Esophagus muscularis mucosa (tissue), 4 donors: ENCODE data around the gene RNF222. TPM values are rescaled to one million over a fixed set of nuclear protein-coding genes. Genes with fewer than 3 reads are reported as not detected.

ENCODE experiments used
- DNase-seq: peaks from one replicate; pipeline ENCODE4 v3.0.0-alpha.2; 2017; ENCODE audit errors: extremely low spot score
- H3K27ac ChIP-seq, 4 donors: fragments of 200-600 bp; sonication (generic); replicated peaks in 1 of 4; 1 replicate in 3 of 4; 2 replicates in 1 of 4; pipeline ENCODE4 v1.5.1; 2016 to 2019; ENCODE audit warnings: mild to moderate bottlenecking in 1 of 4
- H3K27me3 ChIP-seq, 4 donors: fragments of 200-600 bp; sonication (generic); one replicate each; pipeline versions ENCODE4 v1.5.1 to v1.6.0; 2016 to 2019
- H3K36me3 ChIP-seq, 4 donors: fragments of 200-600 bp; sonication (generic); one replicate each; pipeline ENCODE4 v1.5.1; 2016 to 2019
- H3K4me1 ChIP-seq, 4 donors: fragments of 200-600 bp; sonication (generic); one replicate each; pipeline ENCODE4 v1.5.1; 2016 to 2019
- H3K4me3 ChIP-seq, 4 donors: fragments of 200-600 bp; sonication (generic); 1 replicate in 2 of 4; 2 replicates in 2 of 4; pipeline ENCODE4 v1.5.1; 2016 to 2019; ENCODE audit warnings: mild to moderate bottlenecking in 4 of 4, moderate library complexity in 1 of 4
- H3K9me3 ChIP-seq, 4 donors: fragments of 200-600 bp; sonication (generic); 1 replicate in 3 of 4; 2 replicates in 1 of 4; pipeline ENCODE4 v1.5.1; 2016 to 2019
- EP300 ChIP-seq: sonication (generic); formaldehyde crosslinking; IDR thresholded peaks from one replicate; pipeline ENCODE4 v1.6.1; 2017; ENCODE audit warnings: antibody characterized with exemption
- POLR2A ChIP-seq: fragments of 450-650 bp; IDR thresholded peaks from one replicate; pipeline ENCODE4 v1.6.1; 2017; ENCODE audit warnings: antibody characterized with exemption, moderate library complexity, mild to moderate bottlenecking, low read depth
- POLR2AphosphoS5 ChIP-seq, 2 donors: sonication (generic); formaldehyde crosslinking; IDR thresholded peaks; one replicate each; pipeline ENCODE4 v1.6.1; 2017; ENCODE audit warnings: antibody characterized with exemption in 2 of 2
- WGBS: methylation state at CpG from one replicate; pipeline ENCODE4 v1.1.5; 2018; 5-methylcytosine and 5-hydroxymethylcytosine counted together
- intact Hi-C: fragments of 100-400 bp; cut with DNase I; formaldehyde crosslinking; loops from one replicate; pipeline ENCODE4 v1.15.1; 2023
- total RNA-seq, 4 donors: library from RNA; depleted of rRNA; stranded (reverse); fragments of >200 nt; gene quantifications; one replicate each; pipeline versions ENCODE4 v1.1.0 to v1.2.1, GENCODE V29; 2016
- TF ChIP-seq, protein P1 (sequence below), 3 experiments: fragments of 200-600 bp in 2 of 3; fragments of 450-650 bp in 1 of 3; sonication (generic) in 2 of 3; IDR thresholded peaks; one replicate each; pipeline ENCODE4 v1.5.1; 2017 to 2019; ENCODE audit warnings: antibody characterized with exemption in 3 of 3, mild to moderate bottlenecking in 2 of 3, moderate library complexity in 1 of 3

The RNF222 gene
- total RNA-seq, 4 donors from 2014 or later = 0.42 TPM; not detected in 3

DNA sequence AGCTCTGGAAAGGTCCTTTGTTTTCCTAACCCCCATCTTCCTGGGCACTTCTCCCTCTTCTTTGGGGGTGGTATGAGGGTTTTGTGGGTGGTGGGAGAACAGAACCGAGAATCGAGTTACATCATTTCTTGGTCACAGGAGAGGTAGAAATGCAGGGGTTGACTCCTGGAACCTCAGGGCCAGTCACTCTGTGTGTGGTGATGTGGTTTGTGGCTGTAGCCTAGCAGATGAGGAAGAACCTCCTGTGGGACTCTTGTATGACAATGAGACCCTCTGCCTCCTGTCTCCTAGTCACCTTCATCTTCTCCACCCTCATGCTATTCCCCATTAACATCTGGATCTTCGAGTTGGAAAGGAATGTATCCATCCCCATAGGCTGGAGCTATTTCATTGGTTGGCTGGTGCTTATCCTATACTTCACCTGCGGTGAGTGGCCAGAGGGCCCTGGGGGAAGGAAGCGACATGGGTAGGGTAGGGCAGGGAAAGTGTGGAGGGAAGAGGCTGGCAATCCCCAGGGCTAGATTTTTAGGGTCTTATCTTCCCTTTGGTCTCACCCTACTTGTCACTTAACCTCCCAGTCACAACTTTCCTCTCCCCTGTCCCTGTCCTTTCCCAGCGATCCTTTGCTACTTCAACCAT, 52.5 kb downstream of the RNF222 start:
- 75% methylated on average over 6 of the region's 6 CpGs for WGBS
- Histone ChIP-seq H3K27me3 (peaks cover 0 to 27% (median 0%) of the 10 kb centered on the region in 4 donors), H3K4me1 (peaks cover 0 to 5% (median 0%) of the 10 kb centered on the region in 4 donors), H3K27ac (no peak overlapping the region), H3K4me3 (no peak overlapping the region), H3K36me3 (no peaks in the 10 kb centered on the region), H3K9me3 (no peaks in the 10 kb centered on the region)
- DNase-seq = no peak
- no peak for TF ChIP-seq EP300
- no peak for TF ChIP-seq POLR2A
- TF ChIP-seq, protein P1, sequence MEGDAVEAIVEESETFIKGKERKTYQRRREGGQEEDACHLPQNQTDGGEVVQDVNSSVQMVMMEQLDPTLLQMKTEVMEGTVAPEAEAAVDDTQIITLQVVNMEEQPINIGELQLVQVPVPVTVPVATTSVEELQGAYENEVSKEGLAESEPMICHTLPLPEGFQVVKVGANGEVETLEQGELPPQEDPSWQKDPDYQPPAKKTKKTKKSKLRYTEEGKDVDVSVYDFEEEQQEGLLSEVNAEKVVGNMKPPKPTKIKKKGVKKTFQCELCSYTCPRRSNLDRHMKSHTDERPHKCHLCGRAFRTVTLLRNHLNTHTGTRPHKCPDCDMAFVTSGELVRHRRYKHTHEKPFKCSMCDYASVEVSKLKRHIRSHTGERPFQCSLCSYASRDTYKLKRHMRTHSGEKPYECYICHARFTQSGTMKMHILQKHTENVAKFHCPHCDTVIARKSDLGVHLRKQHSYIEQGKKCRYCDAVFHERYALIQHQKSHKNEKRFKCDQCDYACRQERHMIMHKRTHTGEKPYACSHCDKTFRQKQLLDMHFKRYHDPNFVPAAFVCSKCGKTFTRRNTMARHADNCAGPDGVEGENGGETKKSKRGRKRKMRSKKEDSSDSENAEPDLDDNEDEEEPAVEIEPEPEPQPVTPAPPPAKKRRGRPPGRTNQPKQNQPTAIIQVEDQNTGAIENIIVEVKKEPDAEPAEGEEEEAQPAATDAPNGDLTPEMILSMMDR (IDR thresholded peaks at IDR 0.05) = no peak
- no peak for TF ChIP-seq POLR2AphosphoS5 (IDR thresholded peaks at IDR 0.05)
- intact Hi-C loops = no loop called here

DNA sequence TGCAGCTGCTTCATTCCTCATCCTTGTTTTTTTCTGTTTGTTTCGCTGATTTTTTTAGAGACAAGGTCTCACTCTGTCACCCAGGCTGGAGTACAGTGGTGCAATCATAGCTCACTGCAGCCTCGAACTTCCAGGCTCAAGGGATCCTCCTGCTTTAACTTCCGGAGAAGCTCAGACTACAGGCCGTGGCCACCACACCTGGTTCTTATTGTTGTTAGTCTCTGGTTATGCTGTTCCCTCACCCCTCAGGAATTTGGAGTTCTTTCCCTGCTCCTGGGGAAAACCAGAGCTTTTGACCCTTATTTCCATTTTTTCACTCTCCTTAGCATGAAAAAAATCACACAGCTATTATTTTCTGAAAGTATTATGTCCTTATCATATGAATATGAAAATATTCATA, 56.2 kb downstream of the RNF222 start:
- intact Hi-C loops = no loop called here

More for the DNA sequence above, 56.2 kb downstream of the RNF222 start:
- H3K4me3 ChIP-seq = no peak overlapping the region
- WGBS = 62% methylated on average over 4 of the region's 4 CpGs
- H3K9me3 ChIP-seq = no peaks in the 10 kb centered on the region
- H3K27me3 ChIP-seq = peaks cover 0 to 8% (median 0%) of the 10 kb centered on the region in 4 donors
- TF ChIP-seq POLR2AphosphoS5 (IDR thresholded peaks at IDR 0.05) = no peak
- TF ChIP-seq, protein P1 (IDR thresholded peaks at IDR 0.05) = no peak
- TF ChIP-seq POLR2A = no peak
- no peak for TF ChIP-seq EP300
- no peaks in the 10 kb centered on the region for H3K36me3 ChIP-seq
- H3K4me1 ChIP-seq = peaks cover 0 to 5% (median 0%) of the 10 kb centered on the region in 4 donors
- H3K27ac ChIP-seq = no peak overlapping the region
- no peak for DNase-seq

Other genes starting within 250 kb of the RNF222 start
- gene PER1, start 245.4 kb downstream of the RNF222 start, total RNA-seq = 100 to 1,000 TPM; 127 to 263 (median 168) TPM
- 10 to 100 TPM; 23.7 to 36.4 (median 33.0) TPM for gene VAMP2, start 234.9 kb downstream of the RNF222 start, total RNA-seq
- 10 to 100 TPM; 10.4 to 17.8 (median 13.6) TPM for gene TMEM107, start 221.4 kb downstream of the RNF222 start, total RNA-seq
- 10 to 100 TPM in 3 of 4 donors, 1 to 10 TPM in 1; 8.6 to 22.4 (median 13.9) TPM for gene BORCS6, start 207.6 kb downstream of the RNF222 start, total RNA-seq
- gene AURKB, start 187.3 kb downstream of the RNF222 start, total RNA-seq = 1 to 10 TPM in 1 of 4 donors, not detected in 3; 1.5 TPM
- gene CTC1, start 149.8 kb downstream of the RNF222 start, total RNA-seq = 10 to 100 TPM; 15.4 to 24.1 (median 17.2) TPM
- gene PFAS, start 148.5 kb downstream of the RNF222 start, total RNA-seq = 10 to 100 TPM in 2 of 4 donors, 1 to 10 TPM in 2; 8.8 to 15.2 (median 11.2) TPM
- 10 to 100 TPM; 26.5 to 43.6 (median 34.4) TPM for gene RANGRF, start 109.2 kb downstream of the RNF222 start, total RNA-seq
- 1 to 10 TPM in 3 of 4 donors, under 1 TPM in 1; 0.99 to 2.5 (median 1.3) TPM for gene SLC25A35, start 102.4 kb downstream of the RNF222 start, total RNA-seq
- 10 to 100 TPM in 2 of 4 donors, 1 to 10 TPM in 2; 3.3 to 19.8 (median 12.6) TPM for gene ARHGEF15, start 87.6 kb downstream of the RNF222 start, total RNA-seq
- gene ODF4, start 58.0 kb downstream of the RNF222 start, total RNA-seq = not detected
- gene RPL26, start 14.6 kb downstream of the RNF222 start, total RNA-seq = 1,000 to 10,000 TPM; 1,511 to 3,942 (median 2,863) TPM
- 10 to 100 TPM; 48.2 to 80.8 (median 55.5) TPM for gene NDEL1, start 38.1 kb upstream of the RNF222 start, total RNA-seq
- 10 to 100 TPM; 18.9 to 42.0 (median 29.3) TPM for gene MYH10, start 232.9 kb upstream of the RNF222 start, total RNA-seq